Common myeloid progenitor, CD34-positive (primary cell): ENCODE measurements around the gene OPTN.

Source experiments
- CTCF ChIA-PET: fragments of 350-600 bp; sonication (Branson Sonifier 250); formaldehyde crosslinking; loops from one replicate; lab custom pipeline; 2021; ENCODE audit warnings: antibody characterized with exemption; lab: Charles Lee
- POLR2A ChIA-PET: fragments of 350-600 bp; sonication (Branson Sonifier 250); formaldehyde crosslinking; loops from one replicate; lab custom pipeline; 2021; ENCODE audit warnings: antibody characterized with exemption; lab: Charles Lee
- DNase-seq, 3 donors: peaks; one replicate each; pipeline versions ENCODE4 v3.0.0 to v3.0.0-alpha.2; 2013
- H3K27ac ChIP-seq, 2 experiments: 1 replicate in 1 of 2; 2 replicates in 1 of 2; pipeline ENCODE4 v1.7.0; 2013; ENCODE audit warnings: inconsistent platforms in 2 of 2, low read length in 2 of 2, mild to moderate bottlenecking in 2 of 2, low read depth in 1 of 2, moderate library complexity in 1 of 2; ENCODE audit not compliant: severe bottlenecking in 2 of 2, insufficient read depth in 1 of 2, poor library complexity in 1 of 2
- H3K27me3 ChIP-seq, 5 experiments: replicated peaks in 2 of 5; 1 replicate in 3 of 5; 2 replicates in 2 of 5; pipeline versions ENCODE4 v1.6.1 to v1.7.0; 2013; ENCODE audit warnings: low read length in 4 of 5, mild to moderate bottlenecking in 2 of 5, moderate library complexity in 2 of 5, inconsistent platforms in 1 of 5; ENCODE audit not compliant: insufficient read depth in 5 of 5, control insufficient read depth in 4 of 5
- H3K36me3 ChIP-seq, 4 experiments: 1 replicate in 2 of 4; 2 replicates in 2 of 4; pipeline versions ENCODE4 v1.6.1 to v1.7.0; 2013; ENCODE audit warnings: low read length in 3 of 4, control low read depth in 1 of 4, mild to moderate bottlenecking in 1 of 4; ENCODE audit not compliant: control insufficient read depth in 4 of 4, insufficient read depth in 4 of 4
- H3K4me1 ChIP-seq, 4 experiments: 1 replicate in 3 of 4; 2 replicates in 1 of 4; pipeline versions ENCODE4 v1.6.1 to v1.7.1; 2013; ENCODE audit warnings: low read length in 3 of 4, mild to moderate bottlenecking in 3 of 4, control low read depth in 1 of 4, inconsistent platforms in 1 of 4, moderate library complexity in 1 of 4; ENCODE audit not compliant: control insufficient read depth in 4 of 4, insufficient read depth in 4 of 4; ENCODE audit errors: control extremely low read depth in 1 of 4
- H3K4me3 ChIP-seq, 7 experiments: 1 replicate in 4 of 7; 2 replicates in 3 of 7; pipeline versions ENCODE4 v1.5.1 to v1.7.0; 2013; ENCODE audit warnings: mild to moderate bottlenecking in 7 of 7, low read length in 6 of 7, moderate library complexity in 6 of 7, inconsistent platforms in 2 of 7, low read depth in 2 of 7, control low read depth in 1 of 7; ENCODE audit not compliant: insufficient read depth in 4 of 7, control insufficient read depth in 1 of 7; ENCODE audit errors: extremely low read depth in 1 of 7
- H3K9me3 ChIP-seq, 5 experiments: 1 replicate in 4 of 5; 2 replicates in 1 of 5; pipeline versions ENCODE4 v1.6.1 to v1.7.1; 2013; ENCODE audit warnings: low read length in 4 of 5, mild to moderate bottlenecking in 2 of 5, inconsistent platforms in 1 of 5, low read depth in 1 of 5, moderate library complexity in 1 of 5; ENCODE audit not compliant: control insufficient read depth in 4 of 5, insufficient read depth in 2 of 5; ENCODE audit errors: control extremely low read depth in 1 of 5
- WGBS: methylation state at CpG from one replicate; pipeline ENCODE4 v1.1.5; 2013; ENCODE audit not compliant: insufficient coverage; 5-methylcytosine and 5-hydroxymethylcytosine counted together

Gene OPTN

GRCh38 chr10:13062803-13063202, 37.2 kb upstream of the OPTN start:
- H3K4me3 ChIP-seq, result no peak overlapping the region
- CTCF ChIA-PET, result interaction anchor here (1.5 kb wide), 1 partner anchor 11 kb away, joined by 3 read pairs; no protein-coding TSS in a partner anchor
- WGBS, result 97% methylated on average over 4 of the region's 5 CpGs

GRCh38 chr10:13066527-13066926, 33.4 kb upstream of the OPTN start:
- DNase-seq, result no peak
- ChIA-PET POLR2A (no interaction called here), CTCF (interaction anchor here (1.0 kb wide), 1 partner anchor 11 kb away, joined by 3 read pairs; no protein-coding TSS in a partner anchor)
- no peak overlapping the region for H3K27ac ChIP-seq
- WGBS, result 81% methylated on average over 6 of the region's 6 CpGs
- no peaks in the 10 kb centered on the region for H3K4me1 ChIP-seq
- H3K36me3 ChIP-seq, result no peaks in the 10 kb centered on the region
- H3K4me3 ChIP-seq, result no peak overlapping the region
- peaks cover 0 to 4% (median 0%) of the 10 kb centered on the region in 5 experiments for H3K27me3 ChIP-seq
- H3K9me3 ChIP-seq, result peaks cover 0 to 3% (median 0%) of the 10 kb centered on the region in 5 experiments

More at GRCh38 chr10:13062803-13063202, 37.2 kb upstream of the OPTN start:
- Histone ChIP-seq H3K9me3 (peaks cover 0 to 1% (median 0%) of the 10 kb centered on the region in 5 experiments), H3K4me1 (no peaks in the 10 kb centered on the region), H3K36me3 (no peaks in the 10 kb centered on the region), H3K27ac (no peak overlapping the region), H3K27me3 (peaks cover 0 to 4% (median 0%) of the 10 kb centered on the region in 5 experiments)
- DNase-seq, result no peak
- POLR2A ChIA-PET, result no interaction called here

- CTCF ChIA-PET, result no interaction called here
- H3K27ac ChIP-seq, result no peak overlapping the region
- 90% methylated on average over 2 of the region's 7 CpGs for WGBS
Observed at GRCh38 chr10:13067431-13067830, 32.5 kb upstream of the OPTN start.

GRCh38 chr10:13068071-13068470, 31.9 kb upstream of the OPTN start:
- Histone ChIP-seq H3K27me3 (peaks cover 0 to 2% (median 0%) of the 10 kb centered on the region in 5 experiments), H3K4me1 (no peaks in the 10 kb centered on the region), H3K4me3 (no peak overlapping the region), H3K9me3 (peaks cover 0 to 4% (median 0%) of the 10 kb centered on the region in 5 experiments), H3K27ac (no peak overlapping the region), H3K36me3 (no peaks in the 10 kb centered on the region)
- DNase-seq, result no peak
- CTCF ChIA-PET, result no interaction called here
- WGBS, result 69% methylated on average over 3 of the region's 5 CpGs
- POLR2A ChIA-PET, result no interaction called here

More at GRCh38 chr10:13067431-13067830, 32.5 kb upstream of the OPTN start:
- POLR2A ChIA-PET, result no interaction called here
- Histone ChIP-seq H3K4me1 (no peaks in the 10 kb centered on the region), H3K36me3 (no peaks in the 10 kb centered on the region), H3K4me3 (no peak overlapping the region), H3K27me3 (peaks cover 0 to 2% (median 0%) of the 10 kb centered on the region in 5 experiments), H3K9me3 (peaks cover 0 to 4% (median 0%) of the 10 kb centered on the region in 5 experiments)
- DNase-seq, result no peak

GRCh38 chr10:13068484-13068883, 31.5 kb upstream of the OPTN start:
- H3K4me3 ChIP-seq, result no peak overlapping the region
- POLR2A ChIA-PET, result no interaction called here
- no peaks in the 10 kb centered on the region for H3K36me3 ChIP-seq
- H3K4me1 ChIP-seq, result no peaks in the 10 kb centered on the region
- no peak for DNase-seq
- WGBS, result 100% methylated on average over 1 of the region's 2 CpGs
- H3K27ac ChIP-seq, result no peak overlapping the region
- peaks cover 0 to 2% (median 0%) of the 10 kb centered on the region in 5 experiments for H3K27me3 ChIP-seq
- CTCF ChIA-PET, result interaction anchor here (0.8 kb wide), 1 partner anchor 14 kb away, joined by 3 read pairs; no protein-coding TSS in a partner anchor
- peaks cover 0 to 4% (median 0%) of the 10 kb centered on the region in 5 experiments for H3K9me3 ChIP-seq

- H3K27ac ChIP-seq, result no peak overlapping the region
- peaks cover 0 to 4% (median 0%) of the 10 kb centered on the region in 5 experiments for H3K9me3 ChIP-seq
- H3K4me1 ChIP-seq, result peaks cover 0 to 2% (median 0%) of the 10 kb centered on the region in 4 experiments
- ChIA-PET CTCF (no interaction called here), POLR2A (no interaction called here)
- H3K4me3 ChIP-seq, result no peak overlapping the region
- DNase-seq, result no peak
- no peaks in the 10 kb centered on the region for H3K27me3 ChIP-seq
- WGBS, result 100% methylated on average over 3 of the region's 3 CpGs
- no peaks in the 10 kb centered on the region for H3K36me3 ChIP-seq
Observed at GRCh38 chr10:13072339-13072738, 27.6 kb upstream of the OPTN start.

- 27% methylated on average over 16 of the region's 18 CpGs for WGBS
- Histone ChIP-seq H3K4me3 (no peak overlapping the region), H3K4me1 (peaks cover 0 to 2% (median 0%) of the 10 kb centered on the region in 4 experiments), H3K27ac (no peak overlapping the region), H3K36me3 (no peaks in the 10 kb centered on the region), H3K9me3 (peaks cover 2 to 12% (median 7%) of the 10 kb centered on the region in 5 experiments), H3K27me3 (no peaks in the 10 kb centered on the region)
- ChIA-PET POLR2A (no interaction called here), CTCF (interaction anchor here (0.7 to 1.8 kb wide), 20 partner anchors 13 to 1291 kb away, joined by 3 to 8 read pairs (median 4); partner anchors contain the start of gene OPTN)
- DNase-seq, result peak; percentile 55 to 79 (median 77)
Observed at GRCh38 chr10:13074563-13075451, 25.2 kb upstream of the OPTN start.
